Heart left ventricle (tissue), 13 donors: Measurements from ENCODE around the gene STRBP.

Source experiments
- POLR2A ChIP-seq, 2 donors: fragments of 450-650 bp; IDR thresholded peaks; one replicate each; pipeline ENCODE4 v1.6.1; 2017; ENCODE audit warnings: antibody characterized with exemption in 2 of 2, mild to moderate bottlenecking in 2 of 2, moderate library complexity in 2 of 2
- TF ChIP-seq, protein P1 (sequence below), 12 donors: fragments of 200-600 bp; sonication (generic) in 4 of 12; IDR thresholded peaks; one replicate each; pipeline versions ENCODE4 v1.5.0 to v1.8.0; 2018 to 2022; ENCODE audit warnings: antibody characterized with exemption in 12 of 12, mild to moderate bottlenecking in 5 of 12
- donor health status: ischemic (EF 13 %, LVEDD 7.1; RV severe dilation, severe dysfunction).
- donor health status: DM: no; HTN: yes; CAD: no.
- donor health status: DM: no; HTN: no; CAD: no.
- donor health status: ischemic (EF 25% LVEDD 6.9; RV normal size, moderate dysfunction).
- donor health status: ischemic (EF 25% LVEDD 5.7; RV mildly dilated, moderate dysfunction).
- donor health status: ischemic (EF 35%, LVEDD 5.7; RV mildly dilated, moderate dysfunction).
- donor health status: nonischemic (EF 11% LVEDD 7.7; RV severe dilation, severe dysfunction).
- donor health status: DM: yes; HTN: yes; CAD: no.
- donor health status: PGD.
- donor health status: ischemic (EF 29% LVEDD 5.4; RV normal size, mild dysfunction).
- donor health status: nonischemic (EF 23%, LVEDD 6.1; RV moderate dilation, normal function).

DNA sequence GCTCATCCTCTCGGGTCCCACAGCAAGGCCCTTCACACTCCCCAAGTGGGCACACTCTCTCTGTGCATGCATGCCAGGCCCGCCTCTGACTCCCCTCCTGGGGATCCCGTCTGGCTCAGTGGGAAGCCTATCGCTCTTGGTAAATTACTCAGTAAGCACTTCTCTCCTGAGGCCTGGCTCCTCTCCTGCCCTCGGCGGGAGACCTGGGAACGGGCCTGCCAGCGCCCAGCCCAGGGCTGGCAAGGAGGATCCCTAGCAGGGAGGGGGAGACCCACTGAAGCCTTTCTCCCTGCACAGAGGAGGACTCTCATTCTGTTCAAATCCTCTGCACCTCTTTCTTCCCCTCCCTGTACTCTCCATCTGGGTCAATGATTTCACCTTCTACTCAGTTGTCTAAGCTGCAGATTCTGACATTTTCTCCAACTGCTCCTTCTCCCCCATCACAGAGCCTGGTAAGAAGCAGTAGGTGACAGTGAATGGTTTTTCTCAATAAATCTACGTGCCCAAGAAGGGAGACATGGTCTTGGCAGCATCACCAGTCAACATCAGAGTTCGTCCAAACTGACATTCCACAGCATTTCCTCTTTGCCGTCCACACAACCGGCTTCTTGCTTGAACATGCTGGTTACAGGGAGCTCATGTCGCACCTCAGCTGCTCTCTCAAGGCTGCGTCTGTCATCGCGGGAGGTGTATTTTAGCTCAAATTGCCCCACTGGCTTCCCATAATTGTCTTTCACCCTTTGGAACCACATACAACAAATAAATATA, 153.1 kb downstream of the STRBP start:
- TF ChIP-seq, protein P1, sequence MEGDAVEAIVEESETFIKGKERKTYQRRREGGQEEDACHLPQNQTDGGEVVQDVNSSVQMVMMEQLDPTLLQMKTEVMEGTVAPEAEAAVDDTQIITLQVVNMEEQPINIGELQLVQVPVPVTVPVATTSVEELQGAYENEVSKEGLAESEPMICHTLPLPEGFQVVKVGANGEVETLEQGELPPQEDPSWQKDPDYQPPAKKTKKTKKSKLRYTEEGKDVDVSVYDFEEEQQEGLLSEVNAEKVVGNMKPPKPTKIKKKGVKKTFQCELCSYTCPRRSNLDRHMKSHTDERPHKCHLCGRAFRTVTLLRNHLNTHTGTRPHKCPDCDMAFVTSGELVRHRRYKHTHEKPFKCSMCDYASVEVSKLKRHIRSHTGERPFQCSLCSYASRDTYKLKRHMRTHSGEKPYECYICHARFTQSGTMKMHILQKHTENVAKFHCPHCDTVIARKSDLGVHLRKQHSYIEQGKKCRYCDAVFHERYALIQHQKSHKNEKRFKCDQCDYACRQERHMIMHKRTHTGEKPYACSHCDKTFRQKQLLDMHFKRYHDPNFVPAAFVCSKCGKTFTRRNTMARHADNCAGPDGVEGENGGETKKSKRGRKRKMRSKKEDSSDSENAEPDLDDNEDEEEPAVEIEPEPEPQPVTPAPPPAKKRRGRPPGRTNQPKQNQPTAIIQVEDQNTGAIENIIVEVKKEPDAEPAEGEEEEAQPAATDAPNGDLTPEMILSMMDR (IDR thresholded peaks at IDR 0.05), result no peak
- TF ChIP-seq POLR2A (IDR thresholded peaks at IDR 0.05), result no peak
